Duodenal mucosa (tissue), 2 donors: ENCODE results near the gene DYNC2I2.

Source experiments
- H3K27ac ChIP-seq: one replicate; pipeline ENCODE4 v1.7.0; 2013; ENCODE audit warnings: low read depth, low read length
- H3K27me3 ChIP-seq, 2 donors: one replicate each; pipeline ENCODE4 v1.7.0; 2013; ENCODE audit warnings: low read length in 2 of 2, control low read depth in 1 of 2; ENCODE audit not compliant: insufficient read depth in 2 of 2, control insufficient read depth in 1 of 2
- H3K36me3 ChIP-seq, 2 donors: one replicate each; pipeline ENCODE4 v1.7.0; 2013; ENCODE audit warnings: low read length in 2 of 2, control low read depth in 1 of 2; ENCODE audit not compliant: insufficient read depth in 2 of 2, control insufficient read depth in 1 of 2
- H3K4me1 ChIP-seq, 2 donors: one replicate each; pipeline ENCODE4 v1.7.0; 2013; ENCODE audit warnings: low read length in 2 of 2, control low read depth in 1 of 2; ENCODE audit not compliant: insufficient read depth in 2 of 2, control insufficient read depth in 1 of 2
- H3K4me3 ChIP-seq, 2 donors: one replicate each; pipeline ENCODE4 v1.7.0; 2013; ENCODE audit warnings: low read length in 2 of 2, low read depth in 1 of 2
- H3K9ac ChIP-seq, 2 donors: one replicate each; pipeline ENCODE4 v1.7.0; 2013; ENCODE audit warnings: low read length in 2 of 2, low read depth in 1 of 2
- H3K9me3 ChIP-seq, 2 donors: one replicate each; pipeline ENCODE4 v1.7.0; 2013; ENCODE audit warnings: low read length in 2 of 2, control low read depth in 1 of 2; ENCODE audit not compliant: control insufficient read depth in 1 of 2

The DYNC2I2 gene

GRCh38 chr9:128617943-128618342, 38.7 kb downstream of the DYNC2I2 start:
- no peak overlapping the region for H3K9ac ChIP-seq
- no peaks in the 10 kb centered on the region for H3K27me3 ChIP-seq
- H3K27ac ChIP-seq = no peak overlapping the region
- H3K9me3 ChIP-seq = no peaks in the 10 kb centered on the region
- H3K4me1 ChIP-seq = no peaks in the 10 kb centered on the region
- no peak overlapping the region for H3K4me3 ChIP-seq
- peaks cover 48 to 92% of the 10 kb centered on the region in 2 donors for H3K36me3 ChIP-seq

GRCh38 chr9:128615571-128615970, 41.1 kb downstream of the DYNC2I2 start:
- H3K27ac ChIP-seq = no peak overlapping the region
- H3K9me3 ChIP-seq = no peaks in the 10 kb centered on the region
- H3K9ac ChIP-seq = no peak overlapping the region
- no peaks in the 10 kb centered on the region for H3K4me1 ChIP-seq
- H3K4me3 ChIP-seq = no peak overlapping the region
- no peaks in the 10 kb centered on the region for H3K27me3 ChIP-seq
- peaks cover 59 to 96% of the 10 kb centered on the region in 2 donors for H3K36me3 ChIP-seq

DNA sequence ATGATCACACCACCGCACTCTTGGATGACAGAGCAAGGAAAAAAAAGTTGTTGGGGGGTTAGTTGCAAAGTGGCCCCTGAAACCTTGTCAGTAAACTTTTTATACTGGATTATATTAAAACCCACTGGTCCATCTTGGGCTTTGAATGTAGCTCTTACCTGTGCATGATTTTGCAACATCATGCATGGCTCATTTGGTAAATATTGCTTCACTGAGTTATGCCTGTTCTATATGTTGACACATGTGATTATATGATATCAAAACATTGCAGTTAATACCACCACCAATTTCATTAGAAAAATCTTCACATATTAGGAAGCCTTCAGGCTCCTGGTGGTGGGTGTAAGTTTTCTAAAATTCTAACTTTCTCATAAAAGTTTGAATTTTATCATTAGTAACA, 41.9 kb downstream of the DYNC2I2 start:
- Histone ChIP-seq H3K4me3 (no peak overlapping the region), H3K27me3 (no peaks in the 10 kb centered on the region), H3K9me3 (no peaks in the 10 kb centered on the region), H3K9ac (no peak overlapping the region), H3K27ac (no peak overlapping the region), H3K4me1 (no peaks in the 10 kb centered on the region), H3K36me3 (peaks cover 62 to 96% of the 10 kb centered on the region in 2 donors)

GRCh38 chr9:128611600-128612394, 44.9 kb downstream of the DYNC2I2 start:
- Histone ChIP-seq H3K27ac (no peak overlapping the region), H3K9ac (no peak overlapping the region), H3K4me3 (no peak overlapping the region), H3K36me3 (peaks cover 63 to 96% of the 10 kb centered on the region in 2 donors), H3K27me3 (no peaks in the 10 kb centered on the region), H3K9me3 (no peaks in the 10 kb centered on the region), H3K4me1 (no peaks in the 10 kb centered on the region)

DNA sequence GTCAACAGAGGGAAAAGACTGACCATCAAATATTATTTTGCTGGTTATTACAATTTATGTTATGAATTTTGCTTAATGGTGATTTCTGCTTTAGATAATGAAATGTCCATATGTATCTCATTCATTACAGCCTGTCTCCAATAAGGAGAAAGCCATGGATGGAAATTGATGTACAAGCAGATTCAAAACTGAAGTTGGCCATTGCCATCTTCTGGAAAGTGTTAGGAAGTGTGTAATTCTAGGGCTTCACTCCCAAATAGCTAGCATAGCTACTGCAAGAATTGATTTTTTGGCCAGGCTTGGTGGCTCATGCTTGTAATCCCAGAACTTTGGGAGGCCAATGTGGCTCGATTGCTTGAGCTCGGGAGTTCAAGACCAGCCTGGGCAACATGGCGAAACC, 45.8 kb downstream of the DYNC2I2 start:
- Histone ChIP-seq H3K4me3 (no peak overlapping the region), H3K9me3 (no peaks in the 10 kb centered on the region), H3K36me3 (peaks cover 61 to 97% of the 10 kb centered on the region in 2 donors), H3K9ac (no peak overlapping the region), H3K27me3 (no peaks in the 10 kb centered on the region), H3K27ac (no peak overlapping the region), H3K4me1 (no peaks in the 10 kb centered on the region)

DNA sequence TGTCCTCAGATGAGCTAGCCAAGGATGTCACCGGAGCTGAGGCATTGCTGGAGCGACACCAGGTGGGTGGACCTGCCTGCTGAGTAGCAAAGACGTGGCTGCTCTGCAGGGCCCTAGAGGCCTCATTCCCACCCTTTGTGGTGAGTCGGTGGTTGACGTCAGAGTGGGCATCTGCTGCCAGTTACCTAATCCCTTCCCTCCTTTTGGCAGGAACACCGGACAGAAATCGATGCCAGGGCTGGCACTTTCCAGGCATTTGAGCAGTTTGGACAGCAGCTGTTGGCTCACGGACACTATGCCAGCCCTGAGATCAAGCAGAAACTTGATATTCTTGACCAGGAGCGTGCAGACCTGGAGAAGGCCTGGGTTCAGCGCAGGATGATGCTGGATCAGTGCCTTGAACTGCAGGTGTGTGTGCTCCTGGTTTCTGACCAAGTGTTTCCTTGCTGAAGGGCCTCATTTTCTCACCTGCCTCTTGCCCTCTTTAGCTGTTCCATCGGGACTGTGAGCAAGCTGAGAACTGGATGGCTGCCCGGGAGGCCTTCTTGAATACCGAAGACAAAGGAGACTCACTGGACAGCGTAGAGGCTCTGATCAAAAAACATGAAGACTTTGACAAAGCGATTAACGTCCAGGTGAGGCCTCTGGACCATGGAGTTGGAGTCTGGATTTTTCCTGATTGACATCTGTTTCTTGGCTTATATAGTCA, 48.9 kb downstream of the DYNC2I2 start:
- H3K4me1 ChIP-seq = no peaks in the 10 kb centered on the region
- no peak overlapping the region for H3K9ac ChIP-seq
- H3K4me3 ChIP-seq = no peak overlapping the region
- no peak overlapping the region for H3K27ac ChIP-seq
- H3K27me3 ChIP-seq = no peaks in the 10 kb centered on the region
- H3K36me3 ChIP-seq = peaks cover 67 to 92% of the 10 kb centered on the region in 2 donors
- H3K9me3 ChIP-seq = no peaks in the 10 kb centered on the region

DNA sequence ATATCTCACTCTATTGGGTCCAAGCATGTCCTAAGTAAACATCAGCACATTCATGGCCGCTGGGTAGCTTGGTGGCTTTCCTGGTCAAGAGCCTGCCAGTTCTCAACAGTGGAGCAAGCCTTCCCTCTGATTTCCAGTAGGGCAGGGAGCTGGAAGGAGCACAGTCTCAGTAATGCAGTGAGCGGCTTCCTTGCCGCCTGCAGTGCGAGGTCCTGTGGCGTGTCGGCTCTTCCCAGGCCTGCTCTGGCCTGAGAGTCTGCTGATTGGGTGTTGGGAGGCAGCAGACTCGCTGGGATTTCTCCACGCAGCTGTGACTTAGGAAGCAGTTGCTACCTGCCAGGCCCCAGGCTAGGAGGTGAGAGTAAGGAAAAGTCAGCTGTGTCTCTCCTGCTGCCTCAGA, 53.0 kb downstream of the DYNC2I2 start:
- Histone ChIP-seq H3K27ac (no peak overlapping the region), H3K4me3 (no peak overlapping the region), H3K36me3 (peaks cover 42 to 85% of the 10 kb centered on the region in 2 donors), H3K27me3 (no peaks in the 10 kb centered on the region), H3K9ac (no peak overlapping the region), H3K9me3 (no peaks in the 10 kb centered on the region), H3K4me1 (no peaks in the 10 kb centered on the region)

DNA sequence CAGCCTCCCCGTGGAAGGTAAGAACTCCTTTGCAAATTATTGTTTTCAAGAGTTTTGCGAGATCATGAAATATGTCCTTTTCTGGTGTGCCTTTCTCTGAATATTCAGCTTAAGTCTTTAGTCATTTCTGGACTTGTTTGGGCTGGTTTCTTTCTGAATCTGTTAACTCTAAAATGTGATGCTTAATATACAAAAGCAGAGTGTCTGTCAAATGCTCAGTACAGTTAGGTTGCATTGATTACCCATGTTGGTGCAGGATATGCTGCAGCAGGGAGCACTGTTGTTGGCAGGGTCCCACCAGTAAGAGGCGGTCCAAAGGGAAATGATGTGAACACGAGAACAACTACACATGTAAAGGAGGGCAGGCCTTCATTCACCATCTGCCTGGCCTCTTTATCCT, 56.5 kb downstream of the DYNC2I2 start:
- no peak overlapping the region for H3K9ac ChIP-seq
- H3K27me3 ChIP-seq = no peaks in the 10 kb centered on the region
- H3K9me3 ChIP-seq = no peaks in the 10 kb centered on the region
- no peaks in the 10 kb centered on the region for H3K4me1 ChIP-seq
- H3K36me3 ChIP-seq = peaks cover 28 to 77% of the 10 kb centered on the region in 2 donors
- no peak overlapping the region for H3K27ac ChIP-seq
- H3K4me3 ChIP-seq = no peak overlapping the region

DNA sequence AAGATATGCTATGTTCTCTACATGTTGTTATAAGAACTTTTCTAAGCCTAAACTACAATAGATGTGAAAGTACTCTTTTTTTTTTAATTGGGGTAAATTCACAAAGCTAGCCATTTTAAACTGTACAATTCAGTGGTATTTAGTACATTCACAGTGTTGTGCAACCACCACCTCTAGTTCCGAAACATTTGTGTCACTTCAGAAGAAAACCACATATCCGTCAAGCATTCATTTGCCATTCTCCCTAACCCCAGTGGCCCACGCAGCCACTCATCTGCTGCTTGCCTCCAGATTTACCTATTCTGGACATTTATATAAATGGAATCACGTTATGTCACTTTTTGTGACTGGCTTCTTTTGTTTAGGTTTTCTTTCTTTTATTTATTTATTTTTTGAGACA, 61.2 kb downstream of the DYNC2I2 start:
- no peak overlapping the region for H3K4me3 ChIP-seq
- H3K27me3 ChIP-seq = no peaks in the 10 kb centered on the region
- H3K9ac ChIP-seq = no peak overlapping the region
- H3K36me3 ChIP-seq = peaks cover 25 to 86% of the 10 kb centered on the region in 2 donors
- H3K4me1 ChIP-seq = no peaks in the 10 kb centered on the region
- no peak overlapping the region for H3K27ac ChIP-seq
- H3K9me3 ChIP-seq = no peaks in the 10 kb centered on the region

DNA sequence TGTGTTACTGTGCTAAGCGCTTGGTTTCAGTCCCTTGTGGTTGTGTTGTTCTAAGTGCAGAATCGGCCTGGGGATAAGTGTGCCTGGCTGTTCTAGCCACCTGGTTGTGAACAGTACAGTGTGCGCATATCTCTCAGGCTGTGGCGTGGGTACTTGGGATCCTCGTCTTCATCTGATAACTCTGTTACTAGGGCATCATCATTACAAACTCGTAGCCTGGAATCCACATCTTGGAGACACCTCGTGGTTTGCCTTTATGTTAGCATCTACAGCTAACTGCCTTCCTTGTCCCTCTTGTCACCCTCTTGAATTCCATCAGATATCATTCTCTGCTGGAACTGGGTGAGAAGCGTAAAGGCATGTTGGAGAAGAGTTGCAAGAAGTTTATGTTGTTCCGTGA, 62.8 kb downstream of the DYNC2I2 start:
- Histone ChIP-seq H3K36me3 (peaks cover 22 to 81% of the 10 kb centered on the region in 2 donors), H3K4me1 (no peaks in the 10 kb centered on the region), H3K9me3 (no peaks in the 10 kb centered on the region), H3K27ac (no peak overlapping the region), H3K9ac (no peak overlapping the region), H3K4me3 (no peak overlapping the region), H3K27me3 (no peaks in the 10 kb centered on the region)
